Astrocyte (in vitro differentiated cells and primary cell): ENCODE data around the gene CREB1.

Source experiments
- CTCF ChIP-seq: IDR thresholded peaks from 2 replicates; pipeline ENCODE4 v1.5.1; 2011; ENCODE audit warnings: low read depth, mild to moderate bottlenecking, inconsistent platforms, low read length, moderate library complexity; ENCODE audit not compliant: insufficient read depth
- EZH2 ChIP-seq: IDR thresholded peaks from 2 replicates; pipeline ENCODE4 v1.6.1; 2012; ENCODE audit warnings: mild to moderate bottlenecking, low read length, inconsistent platforms; ENCODE audit not compliant: insufficient read depth

DNA sequence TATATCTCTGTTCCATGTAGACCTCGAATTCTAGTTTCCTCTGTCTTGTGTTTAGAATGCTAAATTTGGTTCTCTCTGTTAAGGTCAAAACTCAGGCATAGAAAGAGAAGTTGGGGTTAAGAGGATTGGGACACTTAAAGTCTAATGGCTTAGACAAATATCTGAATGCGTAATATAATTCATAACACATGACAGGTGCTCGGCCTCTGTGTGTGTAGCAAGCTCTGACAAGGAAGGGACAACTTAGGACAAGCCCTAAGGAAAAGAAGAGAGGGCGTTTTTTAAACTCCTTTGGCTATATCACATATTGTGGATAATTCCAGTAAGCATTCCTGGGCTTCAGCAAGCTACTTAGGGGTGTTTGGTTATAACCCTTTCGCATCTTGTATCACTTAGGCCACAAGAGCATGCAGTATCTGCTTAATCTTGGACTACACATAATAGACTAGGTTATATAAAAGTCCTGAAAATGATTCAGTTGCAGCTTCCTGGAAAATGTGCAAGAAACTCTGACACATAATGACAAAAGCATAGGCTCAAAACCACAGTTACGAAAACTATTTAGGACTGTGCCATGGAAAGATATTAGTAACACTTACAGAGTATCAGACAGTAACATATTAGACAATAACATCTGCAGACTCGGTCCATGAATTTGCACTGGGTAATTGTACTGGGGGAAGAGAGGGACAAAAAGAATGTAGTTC lies 16.1 kb upstream of the CREB1 start:
- TF ChIP-seq CTCF (no peak), EZH2 (no peak)
